NCI-H526 (cell line): ENCODE measurements around the gene ZNF800.

Source experiments
- DNase-seq, 2 experiments: peaks; one replicate each; lab custom pipeline; 2025; lab: John Stamatoyannopoulos, UW

Gene ZNF800

DNA sequence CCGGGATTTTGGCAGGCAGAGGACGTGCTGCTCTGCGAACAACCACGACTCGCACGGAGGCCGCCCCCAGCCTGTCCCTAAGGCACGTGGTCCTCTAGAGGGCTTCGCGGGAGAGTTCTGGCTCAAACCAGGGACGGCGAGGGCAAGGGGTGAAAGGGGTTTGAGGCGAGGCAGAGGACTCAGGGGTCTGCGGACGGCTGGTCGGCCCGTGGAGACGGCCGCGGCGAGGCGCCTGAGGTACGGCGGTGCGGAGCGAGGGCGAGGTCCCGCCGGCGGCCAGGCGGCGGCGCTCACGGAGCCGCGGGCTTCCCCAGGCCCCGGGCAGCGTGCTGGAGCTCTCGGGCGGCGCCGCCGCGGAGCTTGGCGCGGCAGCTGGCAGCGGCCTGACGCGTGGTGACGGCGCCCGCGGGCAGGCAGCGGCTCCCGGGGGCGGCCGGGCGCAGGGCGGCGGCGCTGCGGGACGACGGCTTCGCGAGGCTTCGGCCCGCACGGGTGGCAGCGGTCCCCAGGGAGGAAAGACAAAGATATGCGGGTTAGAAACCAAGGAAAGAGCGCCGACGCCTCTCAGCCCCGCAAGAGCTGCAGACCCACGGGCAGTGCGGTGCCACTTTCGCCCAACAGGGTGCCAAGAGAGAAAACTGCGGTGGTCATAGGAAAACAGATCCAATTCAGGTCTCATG, 44.8 kb downstream of the ZNF800 start:
- peak; percentile 15 to 92 for DNase-seq

- no peak for DNase-seq
These were observed 45.8 kb downstream of the ZNF800 start for GRCh38 chr7:127346575-127347256.

DNA sequence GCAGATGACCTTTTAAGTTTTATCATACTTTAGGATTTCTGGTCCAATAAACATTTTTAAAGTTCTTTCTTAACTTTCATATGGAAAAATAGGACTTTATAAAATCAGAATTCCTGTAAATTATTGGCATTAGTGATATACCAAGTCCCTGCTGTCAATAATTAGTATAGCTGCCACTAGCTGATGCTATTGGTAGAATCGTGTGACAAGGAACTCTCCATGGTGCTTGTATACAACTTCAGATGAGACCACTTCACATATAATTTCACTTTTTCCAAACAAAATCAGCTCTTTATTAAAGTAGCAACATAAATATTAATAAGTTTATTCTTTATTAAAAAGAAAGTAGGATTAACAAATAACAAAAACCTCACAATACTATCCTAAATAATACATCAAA, 49.9 kb downstream of the ZNF800 start:
- no peak for DNase-seq

DNA sequence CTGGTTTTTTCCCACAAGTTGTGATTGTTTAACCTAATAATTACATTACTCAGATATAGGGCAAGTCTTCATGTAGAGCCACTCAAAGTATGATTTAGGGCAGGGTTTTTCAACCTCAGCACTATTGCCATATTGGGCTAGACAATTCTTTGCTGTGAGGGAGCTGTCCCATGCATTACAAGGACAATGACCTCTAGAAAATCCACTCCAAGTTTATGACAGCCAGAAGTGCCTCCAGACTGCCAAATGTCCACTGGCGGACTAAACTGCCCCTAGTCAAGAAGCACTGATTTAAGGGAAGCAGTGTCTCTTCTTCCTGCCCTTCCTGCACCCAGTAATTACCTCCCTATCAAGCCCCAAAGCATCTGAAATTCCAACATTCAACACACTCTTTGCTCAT, 54.4 kb downstream of the ZNF800 start:
- DNase-seq = no peak

DNA sequence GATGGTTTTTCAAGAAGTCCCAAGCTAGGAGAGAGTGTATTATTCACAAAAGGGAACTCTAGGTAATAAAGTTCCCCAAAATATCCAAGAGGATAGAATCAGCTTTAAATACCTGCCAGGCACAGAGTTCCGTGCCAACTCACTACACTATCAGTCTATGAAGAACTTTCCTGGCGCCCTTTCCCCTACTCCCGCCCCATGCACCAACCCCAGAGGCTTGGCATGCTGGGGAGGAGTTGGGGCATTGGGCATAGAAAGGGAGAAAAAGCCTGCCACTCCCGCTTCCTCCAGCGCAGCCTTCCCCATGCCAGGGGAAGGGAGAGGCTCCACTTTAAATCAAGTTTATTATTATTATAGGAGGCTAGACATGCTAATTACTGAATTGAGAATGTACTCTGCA, 54.9 kb downstream of the ZNF800 start:
- no peak for DNase-seq

DNA sequence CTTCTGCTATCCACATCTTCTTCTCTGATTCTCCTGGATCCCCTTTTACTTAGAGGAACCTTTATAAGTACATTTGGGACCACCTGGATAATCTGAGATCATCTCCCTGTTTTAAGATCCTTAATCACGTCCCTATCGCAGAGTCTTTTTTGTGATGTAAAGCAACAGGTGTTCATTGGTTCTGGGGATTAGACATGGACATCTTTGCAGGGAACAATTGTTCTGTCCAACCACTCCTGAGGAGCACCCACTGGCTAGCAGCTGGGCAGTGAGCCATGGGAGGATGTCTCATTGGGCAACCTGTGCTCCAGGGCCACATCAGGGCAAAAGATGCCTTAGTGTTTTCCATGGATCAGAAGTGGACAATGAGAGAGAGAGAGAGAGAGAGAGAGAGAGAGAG, 56.0 kb downstream of the ZNF800 start:
- DNase-seq = no peak

- DNase-seq = no peak
These were observed 59.6 kb downstream of the ZNF800 start for GRCh38 chr7:127332880-127333279.

DNA sequence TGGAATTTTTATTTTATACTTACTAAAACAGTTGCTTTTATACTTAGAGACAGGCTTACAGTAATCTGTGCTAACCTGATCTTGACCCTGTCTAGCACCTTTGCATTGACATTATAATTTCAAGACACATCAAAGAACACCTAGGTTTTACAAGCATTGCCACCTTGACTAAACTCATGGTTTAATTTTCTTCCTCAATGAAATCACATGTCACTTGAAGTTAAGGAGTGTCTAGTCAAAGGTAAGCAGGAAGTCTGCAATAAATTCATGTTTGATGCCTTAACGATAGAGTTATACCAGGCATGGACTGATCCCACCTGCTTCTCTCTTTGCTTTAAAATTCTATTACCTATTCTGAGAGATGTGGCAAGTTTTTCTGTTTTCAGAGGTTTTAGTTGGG, 62.4 kb downstream of the ZNF800 start:
- DNase-seq = no peak

GRCh38 chr7:127322832-127323493, 69.5 kb downstream of the ZNF800 start:
- DNase-seq = no peak

DNA sequence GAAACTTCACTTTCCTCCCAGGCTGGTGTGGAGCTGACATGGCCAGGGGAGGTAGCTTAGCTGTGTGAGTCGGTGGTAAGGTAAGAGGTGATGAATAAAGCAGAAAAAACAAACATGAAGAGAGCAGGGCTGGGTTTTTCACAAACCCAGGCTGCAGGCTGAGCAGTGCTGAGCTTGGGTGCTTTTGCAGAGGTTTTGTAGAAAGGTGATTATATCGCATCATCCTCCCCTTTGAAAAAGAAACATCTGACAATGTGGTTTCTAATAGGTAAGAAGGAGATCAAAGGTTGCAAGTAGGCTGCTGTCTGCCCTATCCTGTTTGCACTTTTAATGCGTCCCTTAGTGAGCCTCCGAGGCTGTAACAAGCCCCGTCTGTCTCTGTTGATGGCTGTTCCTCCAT, 70.2 kb downstream of the ZNF800 start:
- DNase-seq = no peak

DNA sequence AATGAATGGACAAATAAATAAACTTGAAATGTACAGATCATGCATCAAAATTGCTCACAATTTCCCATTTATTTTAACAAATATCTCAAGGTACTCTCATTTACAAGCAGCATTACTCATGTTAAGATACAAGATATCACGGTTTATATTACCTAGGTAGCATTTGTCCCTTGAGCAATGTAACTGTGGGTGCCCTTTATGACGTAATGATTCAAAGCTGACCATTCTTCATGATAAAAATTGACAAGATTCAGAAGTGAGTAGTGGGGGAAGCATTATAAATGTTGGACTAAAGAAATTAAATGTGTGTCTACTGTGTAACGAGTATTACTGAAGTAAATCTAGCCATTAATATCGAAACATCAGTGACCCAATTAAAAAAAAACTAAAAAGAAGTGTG, 71.5 kb downstream of the ZNF800 start:
- DNase-seq = no peak
